AG09309 (cell line): Measurements from ENCODE around the gene PEX11G.
A peak's percentile ranks its signal among the peaks of the same experiment; 100 is the strongest.

Experiments
- DNase-seq: peaks from one replicate; pipeline ENCODE4 v3.0.0-alpha.2; 2010; ENCODE audit warnings: low read depth
- H3K4me3 ChIP-seq: 2 replicates; pipeline ENCODE4 v1.5.1; 2011; ENCODE audit warnings: mild to moderate bottlenecking, low read depth, low read length, moderate library complexity; ENCODE audit not compliant: control insufficient read depth
- TF ChIP-seq, protein P1 (sequence below): IDR thresholded peaks from 2 replicates; pipeline ENCODE4 v1.5.1; 2011; ENCODE audit warnings: mild to moderate bottlenecking, low read depth, low read length, inconsistent platforms; ENCODE audit not compliant: insufficient read depth, control insufficient read depth; ENCODE audit errors: missing control alignments

Gene PEX11G

GRCh38 chr19:7526059-7526929 lies 37.5 kb upstream of the PEX11G start:
- H3K4me3 ChIP-seq, result no peak overlapping the region
- TF ChIP-seq, protein P1, sequence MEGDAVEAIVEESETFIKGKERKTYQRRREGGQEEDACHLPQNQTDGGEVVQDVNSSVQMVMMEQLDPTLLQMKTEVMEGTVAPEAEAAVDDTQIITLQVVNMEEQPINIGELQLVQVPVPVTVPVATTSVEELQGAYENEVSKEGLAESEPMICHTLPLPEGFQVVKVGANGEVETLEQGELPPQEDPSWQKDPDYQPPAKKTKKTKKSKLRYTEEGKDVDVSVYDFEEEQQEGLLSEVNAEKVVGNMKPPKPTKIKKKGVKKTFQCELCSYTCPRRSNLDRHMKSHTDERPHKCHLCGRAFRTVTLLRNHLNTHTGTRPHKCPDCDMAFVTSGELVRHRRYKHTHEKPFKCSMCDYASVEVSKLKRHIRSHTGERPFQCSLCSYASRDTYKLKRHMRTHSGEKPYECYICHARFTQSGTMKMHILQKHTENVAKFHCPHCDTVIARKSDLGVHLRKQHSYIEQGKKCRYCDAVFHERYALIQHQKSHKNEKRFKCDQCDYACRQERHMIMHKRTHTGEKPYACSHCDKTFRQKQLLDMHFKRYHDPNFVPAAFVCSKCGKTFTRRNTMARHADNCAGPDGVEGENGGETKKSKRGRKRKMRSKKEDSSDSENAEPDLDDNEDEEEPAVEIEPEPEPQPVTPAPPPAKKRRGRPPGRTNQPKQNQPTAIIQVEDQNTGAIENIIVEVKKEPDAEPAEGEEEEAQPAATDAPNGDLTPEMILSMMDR, result no peak
- DNase-seq, result no peak

DNA sequence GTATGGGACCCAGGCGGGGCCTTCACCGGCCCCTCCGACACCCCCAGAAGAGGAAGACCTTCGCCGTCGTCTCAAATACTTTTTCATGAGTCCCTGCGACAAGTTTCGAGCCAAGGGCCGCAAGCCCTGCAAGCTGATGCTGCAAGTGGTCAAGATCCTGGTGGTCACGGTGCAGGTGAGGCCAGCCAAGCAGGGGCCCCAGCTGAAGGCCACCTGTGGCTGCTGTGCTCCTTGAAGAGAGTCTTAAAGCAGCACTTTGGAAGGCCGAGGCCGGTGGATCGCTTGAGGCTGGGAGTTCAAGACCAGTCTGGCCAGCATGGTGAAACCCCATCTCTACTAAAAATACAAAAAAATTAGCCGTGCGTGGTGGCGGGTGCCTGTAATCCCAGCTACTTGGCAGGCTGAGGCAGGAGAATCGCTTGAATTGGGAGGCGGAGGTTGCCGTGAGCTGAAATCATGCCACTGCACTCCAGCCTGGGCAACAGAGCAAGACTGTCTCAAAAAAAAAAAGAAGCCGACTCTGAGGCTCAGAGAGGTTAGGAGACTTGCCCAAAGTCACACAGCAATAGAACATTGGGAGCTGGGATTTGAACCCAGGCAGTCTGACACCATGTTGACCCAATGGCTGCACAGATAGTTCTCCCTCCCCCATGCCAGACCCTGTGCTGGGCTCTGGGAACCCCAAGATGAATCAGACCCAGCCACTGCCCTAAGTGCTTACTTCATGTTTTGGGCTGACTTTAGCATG lies 36.3 kb upstream of the PEX11G start:
- no peak for DNase-seq
- TF ChIP-seq, protein P1, result no peak

GRCh38 chr19:7524523-7524922 lies 35.7 kb upstream of the PEX11G start:
- no peak overlapping the region for H3K4me3 ChIP-seq
- no peak for DNase-seq
- TF ChIP-seq, protein P1, result no peak

More for the DNA sequence above, 36.3 kb upstream of the PEX11G start:
- no peak overlapping the region for H3K4me3 ChIP-seq

- TF ChIP-seq, protein P1, result no peak
- peak overlapping the region; percentile 72 for H3K4me3 ChIP-seq
- no peak for DNase-seq
Measured at GRCh38 chr19:7522923-7523667, 34.3 kb upstream of the PEX11G start.

DNA sequence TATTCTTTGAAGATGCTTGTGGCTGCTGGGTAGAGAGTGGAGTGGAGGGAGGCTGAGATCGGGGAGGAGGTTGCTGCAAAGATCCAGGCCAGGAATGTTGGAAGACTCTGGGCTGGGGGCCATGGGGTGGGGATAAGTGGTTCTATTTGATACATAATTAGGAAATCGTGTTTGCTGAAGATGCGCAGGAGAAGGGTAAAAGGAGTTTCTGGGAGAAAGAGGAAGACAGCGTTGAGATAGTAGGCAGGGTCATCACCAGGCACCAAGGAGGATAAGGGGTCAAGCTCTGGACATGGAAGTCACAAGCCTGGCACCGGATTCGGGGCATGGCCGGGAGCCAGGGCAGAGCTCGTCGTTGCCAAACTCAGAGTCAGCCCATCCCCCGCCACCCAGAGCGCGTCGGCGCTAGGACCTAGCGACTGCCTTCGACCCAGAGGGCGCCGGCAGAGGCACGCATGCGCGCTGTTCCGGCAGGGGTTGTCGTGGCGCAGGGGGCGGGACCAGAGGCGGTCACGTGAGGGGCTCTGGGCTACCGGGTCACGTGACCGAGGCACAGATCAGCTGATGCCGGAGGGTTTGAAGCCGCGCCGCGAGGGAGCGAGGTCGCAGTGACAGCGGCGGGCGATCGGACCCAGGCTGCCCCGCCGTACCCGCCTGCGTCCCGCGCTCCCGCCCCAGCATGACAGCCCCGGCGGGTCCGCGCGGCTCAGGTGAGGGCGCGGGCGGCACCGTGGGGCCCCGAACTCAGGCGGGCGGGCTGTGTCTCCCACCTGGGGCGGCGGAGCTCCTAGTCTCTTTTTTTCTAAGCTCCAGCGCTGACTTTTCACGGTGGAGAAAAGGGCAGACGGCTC lies 33.5 kb upstream of the PEX11G start, which contains the start of gene MCOLN1:
Gene MCOLN1, plus strand, starts transcription at position 553 of the 851 bp plus-strand sequence. Its CDS starts 127 bp downstream, at position 680.
- peak within 1 kb of the TSS; percentile 72 for H3K4me3 ChIP-seq
- DNase-seq, result peak; percentile 76
- TF ChIP-seq, protein P1, result no peak
